HG03558 (cell line): Measurements from ENCODE around the gene CDK2.

Experiments used
- ATAC-seq: cut with Tn5 transposase; IDR thresholded peaks from one replicate; pipeline ENCODE4 v1.9.1; 2021; ENCODE audit warnings: moderate number of reproducible peaks; ENCODE audit not compliant: unreplicated experiment; ENCODE audit errors: extremely low read depth

CDK2 gene

DNA sequence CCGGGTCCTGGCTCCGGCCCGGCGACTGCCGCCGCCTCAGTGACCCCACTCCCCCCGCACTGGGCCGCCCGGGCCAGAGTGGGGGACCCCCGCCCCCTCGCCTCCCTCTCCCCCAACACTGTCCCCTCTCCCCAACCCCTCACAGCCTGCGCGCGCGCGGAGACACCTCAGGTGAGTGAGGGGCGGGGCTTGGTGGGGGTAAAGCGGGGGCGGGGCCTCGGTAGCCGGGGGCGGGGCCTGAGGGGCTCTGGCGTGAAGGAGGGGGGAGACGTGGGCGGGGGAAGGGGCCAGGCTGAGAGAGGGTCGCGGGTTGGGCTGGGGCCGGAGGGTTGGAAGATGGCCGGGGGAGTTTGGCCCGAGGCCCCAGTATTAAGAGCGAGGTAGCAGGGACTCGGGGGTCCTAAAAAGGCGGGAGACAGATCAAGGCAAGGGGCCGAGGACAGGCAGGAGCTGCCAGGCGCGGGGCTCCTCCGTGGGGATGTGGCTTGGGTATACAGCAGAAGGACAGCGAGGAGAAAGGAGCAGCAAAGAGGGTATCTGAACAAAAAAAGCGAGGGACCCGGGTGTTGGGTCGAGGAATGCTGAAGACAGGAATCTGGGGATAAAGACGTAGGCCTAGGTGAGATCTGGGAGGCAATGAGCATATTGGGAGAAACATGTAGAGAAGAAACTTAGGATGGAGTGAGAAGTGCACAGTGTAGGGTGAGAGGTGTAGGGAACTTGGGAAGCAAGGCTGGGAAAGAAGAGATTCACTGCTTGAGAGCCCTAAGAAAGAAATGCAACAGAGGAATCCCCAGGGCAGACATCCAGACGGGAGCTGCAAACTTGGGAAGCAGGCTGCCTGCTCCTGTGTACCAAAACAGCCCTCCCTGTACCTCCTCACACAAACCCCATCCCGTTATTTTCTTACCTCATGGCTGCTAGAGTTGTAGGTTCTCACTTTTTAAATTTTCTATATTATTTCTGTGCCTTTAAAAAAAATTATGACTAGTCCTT lies 41.2 kb downstream of the CDK2 start:
- ATAC-seq, result no peak

DNA sequence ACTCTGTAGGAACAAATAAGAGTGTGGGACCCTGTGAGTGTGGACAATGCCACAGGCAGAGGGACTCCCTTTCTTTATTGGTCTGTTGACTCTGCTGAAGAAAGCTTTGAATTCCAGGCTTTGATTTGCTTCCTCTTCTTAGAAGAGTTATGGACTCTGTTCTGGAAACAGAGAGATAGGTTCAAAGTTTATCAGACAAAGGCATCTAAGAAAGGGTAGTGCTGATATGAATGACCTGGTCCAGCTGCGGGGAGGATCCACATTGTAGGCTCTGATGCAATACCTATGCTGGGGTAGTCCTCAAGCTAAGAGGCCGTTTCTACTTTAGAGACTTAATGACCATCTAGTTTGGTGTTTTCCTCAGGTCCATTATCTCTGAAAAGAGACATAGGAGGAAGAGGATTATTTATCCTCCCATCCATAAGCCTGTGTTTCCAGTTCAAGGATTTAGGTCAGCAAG lies 43.5 kb downstream of the CDK2 start:
- no peak for ATAC-seq

DNA sequence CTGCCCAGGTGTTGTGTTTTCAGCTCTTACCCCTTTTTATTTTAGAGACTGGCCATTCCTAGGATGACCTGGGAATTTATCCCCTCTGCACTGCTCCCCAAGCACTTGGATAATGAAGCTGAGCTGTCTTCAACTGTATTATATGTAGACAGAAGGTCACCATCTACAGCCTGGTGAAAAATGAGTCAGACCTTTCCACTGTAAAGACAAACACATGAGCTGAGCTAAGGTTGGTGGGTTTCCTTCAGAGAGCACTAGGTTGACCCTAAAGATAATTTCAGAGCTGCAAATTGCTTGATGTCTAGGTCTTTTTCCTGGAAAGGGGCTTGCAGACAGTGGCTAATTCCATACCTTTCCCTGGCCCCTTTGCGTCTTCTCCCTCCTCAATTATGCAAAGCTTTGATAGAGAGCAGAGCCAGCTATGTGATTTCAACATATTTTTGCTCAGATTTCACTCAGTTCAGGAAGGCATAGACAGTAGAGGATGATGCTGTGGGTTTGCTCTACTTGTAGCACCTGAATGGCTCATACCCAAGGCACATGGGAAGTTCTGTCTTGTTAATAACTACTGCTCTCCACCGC lies 45.0 kb downstream of the CDK2 start:
- no peak for ATAC-seq

DNA sequence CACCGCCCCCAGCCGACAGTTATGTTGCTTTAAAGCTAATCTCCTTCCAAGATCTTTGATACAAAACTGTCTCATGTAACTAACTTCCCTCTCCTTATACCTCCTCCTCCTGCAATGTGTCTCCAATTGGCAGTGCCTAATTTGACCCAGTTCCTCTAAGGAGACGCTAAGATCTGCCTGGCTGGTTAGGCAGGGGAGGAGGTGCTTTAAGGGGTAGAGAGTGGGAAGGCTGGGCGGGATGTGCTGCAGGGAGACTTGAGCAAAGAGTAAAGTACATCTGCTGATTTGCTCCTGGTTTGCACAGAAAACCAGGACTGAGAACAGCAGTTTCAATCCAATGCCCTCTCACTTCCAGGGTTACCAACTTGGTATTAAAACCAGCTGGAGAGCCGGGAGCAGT lies 46.9 kb downstream of the CDK2 start:
- ATAC-seq, result no peak

DNA sequence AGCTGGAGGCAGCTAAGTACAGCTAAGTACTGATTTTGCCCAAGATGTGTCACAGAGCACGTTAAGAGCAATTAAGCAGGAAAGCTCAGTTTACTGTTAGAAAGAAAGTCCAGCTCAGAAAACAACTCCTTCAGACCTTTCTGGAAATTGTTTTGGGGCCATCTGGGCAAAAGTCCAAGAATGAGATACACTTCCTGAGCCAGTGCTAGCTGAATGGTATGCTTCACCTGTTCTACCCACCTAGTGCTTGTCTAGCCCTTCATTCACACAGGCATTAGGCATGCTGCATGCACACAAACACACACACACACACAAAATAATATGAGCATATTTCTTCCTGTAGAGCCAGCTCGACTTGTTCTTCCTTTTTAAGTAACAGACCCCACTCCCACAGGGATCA lies 47.6 kb downstream of the CDK2 start:
- no peak for ATAC-seq

DNA sequence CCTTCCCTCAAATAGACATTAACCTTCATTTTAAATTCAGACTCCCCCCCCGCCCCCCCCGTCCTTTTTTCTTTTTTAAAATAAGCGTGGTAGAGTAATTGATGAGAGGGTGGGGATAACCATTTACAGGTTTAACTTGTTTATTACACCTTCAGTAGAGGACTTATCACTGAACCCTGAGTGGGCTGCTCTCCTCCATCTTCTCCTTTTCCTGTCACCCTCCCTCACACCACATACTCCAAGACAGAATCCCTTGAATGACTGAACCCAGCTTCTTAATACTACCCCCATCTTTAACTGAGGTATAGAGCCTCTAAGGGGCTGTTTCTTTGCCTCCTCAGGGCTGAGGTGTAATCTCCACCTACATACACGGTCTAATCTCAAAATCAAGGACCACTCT lies 50.6 kb downstream of the CDK2 start:
- no peak for ATAC-seq

DNA sequence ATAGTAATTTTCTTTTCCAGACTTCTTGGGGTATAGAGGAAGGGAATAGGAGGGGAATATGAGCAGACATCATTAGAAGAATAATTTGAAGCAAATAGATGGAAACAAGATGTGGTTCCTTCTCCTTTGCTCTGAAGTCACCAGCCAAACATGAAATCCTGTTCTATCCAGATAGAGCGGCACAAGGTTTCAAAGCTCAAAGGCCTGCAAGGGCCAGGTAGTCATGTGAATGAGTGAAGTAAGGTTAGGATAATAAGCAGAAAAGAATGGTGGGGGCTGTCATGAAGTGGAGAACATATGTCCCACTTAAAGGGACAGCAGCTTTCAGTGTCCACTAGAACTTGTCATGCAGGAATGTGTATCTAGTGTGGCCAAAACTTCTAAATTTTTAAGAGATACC lies 51.7 kb downstream of the CDK2 start:
- no peak for ATAC-seq

DNA sequence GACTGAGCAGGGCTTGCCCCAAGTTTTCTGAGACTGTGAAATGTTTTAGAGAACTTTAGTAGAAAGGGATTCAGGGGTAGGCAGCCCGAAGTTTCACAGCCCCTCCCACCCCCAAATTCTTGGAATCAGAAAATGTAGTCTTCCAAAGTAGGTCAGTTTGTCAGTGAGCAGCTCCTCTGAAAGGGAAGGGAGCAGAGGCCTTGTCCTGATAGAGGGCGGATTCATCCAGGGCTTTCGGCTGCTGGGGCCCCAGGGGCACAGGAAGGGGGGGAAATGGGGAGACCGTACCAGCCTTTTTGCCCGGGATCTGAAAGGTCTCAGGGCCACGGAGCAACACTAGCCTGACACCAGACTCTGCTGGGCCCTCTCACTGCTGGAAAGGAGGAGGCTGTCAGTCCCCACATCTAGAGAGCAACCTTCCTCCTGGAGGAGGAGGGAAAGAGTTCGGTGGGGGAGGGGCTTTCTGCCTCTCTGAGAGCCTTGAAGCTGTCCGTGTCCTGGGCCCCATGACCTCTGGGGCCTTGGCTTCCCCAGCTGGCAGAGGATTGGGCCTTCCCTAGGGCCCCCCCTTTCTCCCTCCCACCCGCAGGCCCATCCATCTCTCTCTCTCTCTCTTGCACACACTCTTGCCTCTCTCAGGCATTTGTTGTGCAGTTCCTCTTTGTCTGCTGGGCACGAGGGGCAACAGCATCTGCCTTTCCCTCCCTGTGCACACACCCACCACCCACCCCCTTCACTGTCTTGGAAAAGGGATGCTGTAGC lies 54.0 kb downstream of the CDK2 start, which contains the start of gene IKZF4:
Gene IKZF4, plus strand, starts transcription at position 621 of the 762 bp plus-strand sequence. CDS start 451 bp downstream, outside the sequence.
- ATAC-seq, result no peak

DNA sequence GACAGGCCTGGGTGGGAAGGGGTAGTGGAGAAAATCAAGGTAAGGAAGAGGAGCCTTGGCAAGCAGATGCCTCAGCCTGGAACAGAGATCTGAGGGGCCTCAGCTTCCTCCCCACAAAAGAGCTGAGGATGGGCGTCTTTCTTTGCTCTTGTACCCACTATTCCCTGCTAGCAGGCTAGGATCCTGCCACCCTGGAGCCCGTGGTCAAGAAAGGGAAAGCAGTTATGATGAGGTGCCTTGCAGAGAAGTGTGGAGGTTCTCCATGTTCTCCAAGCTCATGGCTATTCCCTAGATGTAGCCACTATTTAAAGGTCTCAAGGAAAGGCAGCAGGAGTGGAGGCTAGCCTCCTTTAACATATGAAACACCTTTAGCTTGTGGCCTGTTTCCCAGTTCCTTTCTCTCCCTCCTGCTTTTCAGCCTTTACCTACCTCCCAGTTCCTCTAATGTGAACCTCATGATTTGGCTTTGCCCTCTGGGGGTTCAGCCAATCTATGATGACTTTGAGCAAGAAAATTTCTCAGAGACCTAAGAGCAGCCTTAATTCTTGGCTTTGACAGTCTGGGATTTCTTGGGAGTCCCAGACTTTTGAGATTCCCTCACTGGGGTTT lies 55.4 kb downstream of the CDK2 start:
- ATAC-seq, result no peak
